Natural killer cell (primary cell): Measurements from ENCODE around the gene EPB41L4A. TPM values are rescaled to one million over a fixed set of nuclear protein-coding genes. Genes with fewer than 3 reads are reported as not detected.

Experiments used
- ATAC-seq, 3 donors: fragments of 150-1000 bp in 2 of 3; fragments of 200-7000 bp in 1 of 3; cut with Tn5 transposase; 1 replicate in 1 of 3; 2 replicates in 2 of 3; pipeline ENCODE4 v1.10.0; 2021; ENCODE audit warnings: mild to moderate bottlenecking in 2 of 3, moderate library complexity in 2 of 3
- DNase-seq, 2 donors: peaks; one replicate each; pipeline versions ENCODE4 v3.0.0 to v3.0.0-alpha.2; 2013 to 2021; ENCODE audit warnings: mixed read lengths in 1 of 2
- H3K27ac ChIP-seq: one replicate; pipeline ENCODE4 v1.5.1; 2013; ENCODE audit warnings: mild to moderate bottlenecking, low read length
- H3K27me3 ChIP-seq: one replicate; pipeline ENCODE4 v1.6.1; 2013; ENCODE audit warnings: low read length; ENCODE audit not compliant: control insufficient read depth, insufficient read depth
- H3K36me3 ChIP-seq: one replicate; pipeline ENCODE4 v1.6.1; 2013; ENCODE audit warnings: low read length; ENCODE audit not compliant: control insufficient read depth, insufficient read depth
- H3K4me1 ChIP-seq: one replicate; pipeline ENCODE4 v1.6.1; 2013; ENCODE audit warnings: low read length; ENCODE audit not compliant: control insufficient read depth, insufficient read depth
- H3K4me3 ChIP-seq: one replicate; pipeline ENCODE4 v1.5.1; 2013; ENCODE audit warnings: low read length
- H3K9me3 ChIP-seq: one replicate; pipeline ENCODE4 v1.6.1; 2013; ENCODE audit warnings: low read length; ENCODE audit not compliant: control insufficient read depth, insufficient read depth
- H3K27ac Mint-ChIP-seq, 2 donors: one replicate each; pipeline ENCODE4 v1.8.0; 2022; ENCODE audit warnings: mild to moderate bottlenecking in 2 of 2, mixed read lengths in 2 of 2, moderate library complexity in 1 of 2
- H3K27me3 Mint-ChIP-seq, 2 donors: one replicate each; pipeline ENCODE4 v1.8.0; 2022; ENCODE audit warnings: low read depth in 2 of 2, mixed read lengths in 2 of 2
- H3K36me3 Mint-ChIP-seq: one replicate; pipeline ENCODE4 v1.8.0; 2022; ENCODE audit warnings: mixed read lengths
- H3K4me1 Mint-ChIP-seq, 2 donors: one replicate each; pipeline ENCODE4 v1.8.0; 2022; ENCODE audit warnings: mixed read lengths in 2 of 2
- H3K4me3 Mint-ChIP-seq: one replicate; pipeline ENCODE4 v1.8.0; 2022; ENCODE audit warnings: mild to moderate bottlenecking, moderate library complexity, mixed read lengths
- H3K9me3 Mint-ChIP-seq, 2 donors: one replicate each; pipeline ENCODE4 v1.8.0; 2022; ENCODE audit warnings: mixed read lengths in 2 of 2
- WGBS: methylation state at CpG from one replicate; pipeline ENCODE4 v1.1.7; 2013; ENCODE audit warnings: missing lambda C conversion rate; ENCODE audit not compliant: insufficient coverage; 5-methylcytosine and 5-hydroxymethylcytosine counted together
- intact Hi-C: fragments of 100-400 bp; cut with micrococcal nuclease; formaldehyde crosslinking; loops from one replicate; pipeline ENCODE4 v1.14.2; 2022
- total RNA-seq, 4 donors: library from RNA; stranded (reverse); fragments of 120-200 nt in 1 of 4; gene quantifications; one replicate each; pipeline versions ENCODE4 v1.2.3 to v1.2.4, GENCODE V29; 2013 to 2022
- TF ChIP-seq, protein P1 (sequence below): fragments of 200-600 bp; IDR thresholded peaks from one replicate; pipeline ENCODE4 v1.8.0; 2022; ENCODE audit warnings: antibody characterized with exemption

EPB41L4A gene
- total RNA-seq, 3 donors from 2014 or later (not counting 1 experiment from before 2014, with no cell fraction given): 21.9 to 30.4 (median 22.1) TPM

DNA sequence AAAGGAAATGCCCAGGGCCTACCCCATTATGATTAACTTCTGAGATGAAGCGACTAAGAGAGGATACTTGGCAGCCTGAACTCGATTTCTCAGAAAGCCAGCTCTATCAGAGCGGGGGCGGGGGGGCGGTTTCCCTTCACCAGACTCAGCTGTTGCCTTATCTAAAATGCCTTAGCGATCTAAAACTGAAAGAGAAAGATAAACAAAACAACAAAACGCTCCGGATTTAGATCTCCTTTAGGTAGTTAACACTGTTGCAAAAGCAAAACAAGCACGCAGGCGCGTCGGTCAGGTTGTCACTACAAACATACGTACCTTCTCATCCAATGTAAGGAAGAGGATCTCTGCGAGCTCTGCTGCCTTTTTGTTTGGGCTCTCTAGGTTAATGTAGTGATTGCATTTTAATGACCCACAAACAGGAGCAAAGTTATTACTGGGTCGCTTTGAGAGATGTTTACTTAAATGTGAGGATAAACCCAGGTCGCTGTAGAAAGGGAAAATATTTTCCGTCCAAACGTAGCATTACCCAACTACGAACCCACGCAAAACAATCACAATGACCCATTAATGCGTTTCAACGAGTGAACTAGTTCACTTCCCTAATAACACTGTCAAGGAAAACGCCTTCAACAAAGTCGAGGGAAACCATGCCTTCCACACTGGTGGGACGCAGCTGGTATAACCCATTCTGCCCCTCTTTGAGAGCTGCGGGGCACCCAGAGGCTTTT lies 982 bp downstream of the EPB41L4A start:
- Histone ChIP-seq H3K36me3 (no peaks in the 10 kb centered on the region), H3K4me1 (peaks cover 16% of the 10 kb centered on the region), H3K27me3 (peaks cover 6% of the 10 kb centered on the region), H3K9me3 (no peaks in the 10 kb centered on the region), H3K4me3 (peak overlapping the region; percentile 81), H3K27ac (peak overlapping the region; percentile 67)
- no peaks in the 10 kb centered on the region for H3K36me3 Mint-ChIP-seq
- ATAC-seq (peak; percentile 62 to 80 (median 65)), DNase-seq (peak; percentile 46 to 51)
- H3K4me1 Mint-ChIP-seq: peaks cover 10 to 24% of the 10 kb centered on the region in 2 donors
- peak overlapping the region; percentile 91 for H3K4me3 Mint-ChIP-seq
- TF ChIP-seq, protein P1, sequence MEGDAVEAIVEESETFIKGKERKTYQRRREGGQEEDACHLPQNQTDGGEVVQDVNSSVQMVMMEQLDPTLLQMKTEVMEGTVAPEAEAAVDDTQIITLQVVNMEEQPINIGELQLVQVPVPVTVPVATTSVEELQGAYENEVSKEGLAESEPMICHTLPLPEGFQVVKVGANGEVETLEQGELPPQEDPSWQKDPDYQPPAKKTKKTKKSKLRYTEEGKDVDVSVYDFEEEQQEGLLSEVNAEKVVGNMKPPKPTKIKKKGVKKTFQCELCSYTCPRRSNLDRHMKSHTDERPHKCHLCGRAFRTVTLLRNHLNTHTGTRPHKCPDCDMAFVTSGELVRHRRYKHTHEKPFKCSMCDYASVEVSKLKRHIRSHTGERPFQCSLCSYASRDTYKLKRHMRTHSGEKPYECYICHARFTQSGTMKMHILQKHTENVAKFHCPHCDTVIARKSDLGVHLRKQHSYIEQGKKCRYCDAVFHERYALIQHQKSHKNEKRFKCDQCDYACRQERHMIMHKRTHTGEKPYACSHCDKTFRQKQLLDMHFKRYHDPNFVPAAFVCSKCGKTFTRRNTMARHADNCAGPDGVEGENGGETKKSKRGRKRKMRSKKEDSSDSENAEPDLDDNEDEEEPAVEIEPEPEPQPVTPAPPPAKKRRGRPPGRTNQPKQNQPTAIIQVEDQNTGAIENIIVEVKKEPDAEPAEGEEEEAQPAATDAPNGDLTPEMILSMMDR: no peak
- intact Hi-C loops: loop anchor here (5.0 kb wide), 1 partner anchor 61 kb away; no protein-coding TSS in a partner anchor
- WGBS: 1% methylated on average over 24 of the region's 26 CpGs
- no peaks in the 10 kb centered on the region for H3K9me3 Mint-ChIP-seq
- H3K27me3 Mint-ChIP-seq: peaks cover 9 to 11% of the 10 kb centered on the region in 2 donors
- H3K27ac Mint-ChIP-seq: peak overlapping the region; percentile 76 to 92

DNA sequence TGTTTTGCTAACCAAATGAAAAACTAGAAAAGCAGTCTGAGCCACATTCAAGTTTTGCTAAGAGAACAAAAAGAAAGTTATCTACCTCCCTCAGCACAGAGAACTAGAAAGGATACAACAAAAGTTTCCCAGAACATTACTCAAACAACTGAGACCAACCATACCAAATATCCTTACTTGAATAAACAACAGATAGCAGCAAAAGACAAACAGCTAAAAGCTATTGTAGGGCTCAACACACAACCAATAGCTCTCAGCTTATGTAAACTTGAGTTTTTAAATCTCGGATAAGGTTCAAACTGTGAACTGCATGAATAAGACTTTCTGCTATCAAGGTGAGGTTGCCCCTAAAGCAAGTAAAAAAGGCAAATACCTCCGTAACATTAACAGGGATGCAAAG lies 3.5 kb downstream of the EPB41L4A start:
- Histone ChIP-seq H3K36me3 (no peaks in the 10 kb centered on the region), H3K27ac (no peak overlapping the region), H3K4me1 (peaks cover 16% of the 10 kb centered on the region), H3K9me3 (no peaks in the 10 kb centered on the region), H3K4me3 (no peak overlapping the region), H3K27me3 (peaks cover 6% of the 10 kb centered on the region)
- Mint-ChIP-seq H3K27ac (no peak overlapping the region), H3K4me3 (no peak overlapping the region), H3K27me3 (peaks cover 0 to 12% of the 10 kb centered on the region in 2 donors), H3K4me1 (peaks cover 10 to 33% of the 10 kb centered on the region in 2 donors), H3K9me3 (no peaks in the 10 kb centered on the region), H3K36me3 (no peaks in the 10 kb centered on the region)
- no peak for DNase-seq
- intact Hi-C loops: loop anchor here (5.0 kb wide), 1 partner anchor 58 kb away; no protein-coding TSS in a partner anchor
- 80% methylated on average over 1 of the region's 2 CpGs for WGBS
- TF ChIP-seq, protein P1: no peak
- no peak for ATAC-seq

DNA sequence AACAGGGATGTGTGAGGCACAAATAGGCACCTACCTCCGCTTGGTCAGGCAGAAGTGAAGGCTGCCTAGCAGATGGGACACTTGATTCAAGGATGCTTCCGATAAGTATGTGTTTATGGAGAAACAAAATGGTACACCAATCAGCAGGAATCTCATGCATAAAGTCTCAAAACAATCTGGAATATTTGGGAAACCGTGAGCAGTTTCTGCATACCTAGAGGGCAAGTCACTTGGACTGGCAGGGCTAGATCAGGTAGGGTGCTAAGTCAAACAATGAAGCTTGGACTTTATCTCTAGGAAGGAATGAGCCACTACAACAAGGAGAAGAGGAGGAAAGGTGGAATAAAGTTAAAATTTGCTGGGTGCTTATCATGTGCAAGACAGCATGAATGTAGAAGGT lies 5.5 kb downstream of the EPB41L4A start:
- Mint-ChIP-seq H3K9me3 (no peaks in the 10 kb centered on the region), H3K27me3 (peaks cover 8 to 12% of the 10 kb centered on the region in 2 donors), H3K4me1 (peaks cover 10 to 38% of the 10 kb centered on the region in 2 donors), H3K4me3 (no peak overlapping the region), H3K36me3 (no peaks in the 10 kb centered on the region), H3K27ac (no peak overlapping the region)
- ATAC-seq (no peak), DNase-seq (no peak)
- Histone ChIP-seq H3K4me1 (peaks cover 3% of the 10 kb centered on the region), H3K36me3 (no peaks in the 10 kb centered on the region), H3K27ac (no peak overlapping the region), H3K4me3 (no peak overlapping the region), H3K9me3 (no peaks in the 10 kb centered on the region), H3K27me3 (peaks cover 3% of the 10 kb centered on the region)
- 89% methylated on average over 3 of the region's 3 CpGs for WGBS
- intact Hi-C loops: no loop called here
- TF ChIP-seq, protein P1: no peak
